ENCODE results near the gene TWF1.
"Not testable (repeated sequence)": the region's sequence is repeated elsewhere in the genome, so short reads cannot be mapped to it uniquely, and the experiment has no call there.

The TWF1 gene

GRCh38 chr12:43797561-43798217 is 8.4 kb downstream of the TWF1 start:
- DNase-seq: no peak

- no peak for DNase-seq
Observed at GRCh38 chr12:43795716-43796280, 10.3 kb downstream of the TWF1 start.

- DNase-seq: no peak
Observed at GRCh38 chr12:43789941-43790340, 16.2 kb downstream of the TWF1 start.

GRCh38 chr12:43786899-43787693 is 19.0 kb downstream of the TWF1 start:
- DNase-seq: no peak

- DNase-seq: no peak
Observed at GRCh38 chr12:43776498-43776897, 29.6 kb downstream of the TWF1 start.

GRCh38 chr12:43766291-43766690 is 39.8 kb downstream of the TWF1 start:
- no peak for DNase-seq

GRCh38 chr12:43764528-43764927 is 41.6 kb downstream of the TWF1 start:
- DNase-seq: no peak

- DNase-seq: no peak
Observed at GRCh38 chr12:43763769-43764168, 42.3 kb downstream of the TWF1 start.

- no peak for DNase-seq
Observed at GRCh38 chr12:43762596-43762995, 43.5 kb downstream of the TWF1 start.

- no peak for DNase-seq
Observed at GRCh38 chr12:43761500-43761899, 44.6 kb downstream of the TWF1 start.

- no peak for DNase-seq
Observed at GRCh38 chr12:43760396-43760795, 45.7 kb downstream of the TWF1 start.

GRCh38 chr12:43758728-43759563 is 47.2 kb downstream of the TWF1 start, which contains the start of the genes IRAK4 and PUS7L:
Gene IRAK4 (plus strand): TSS chr12:43758951. CDS start chr12:43768112, 9,161 bp downstream.
Gene PUS7L (minus strand): TSS chr12:43758790. CDS start chr12:43755245, 3,545 bp downstream.
- peak; percentile 94 for DNase-seq

GRCh38 chr12:43758247-43758727 is 47.8 kb downstream of the TWF1 start:
- DNase-seq: no peak

GRCh38 chr12:43754015-43754414 is 52.1 kb downstream of the TWF1 start:
- no peak for DNase-seq

GRCh38 chr12:43751360-43751759 is 54.8 kb downstream of the TWF1 start:
- not testable (repeated sequence) for DNase-seq

GRCh38 chr12:43750814-43751213 is 55.3 kb downstream of the TWF1 start:
- DNase-seq: no peak

- no peak for DNase-seq
Observed at GRCh38 chr12:43749016-43749415, 57.1 kb downstream of the TWF1 start.

- no peak for DNase-seq
Observed at GRCh38 chr12:43744826-43745225, 61.3 kb downstream of the TWF1 start.
